HG02970 (cell line): ENCODE data around the gene FOXO3.

ENCODE experiments used
- ATAC-seq: cut with Tn5 transposase; IDR thresholded peaks from one replicate; pipeline ENCODE4 v1.9.1; 2021; ENCODE audit warnings: mild to moderate bottlenecking, moderate library complexity, moderate number of reproducible peaks; ENCODE audit not compliant: unreplicated experiment, low FRiP score

Gene FOXO3

DNA sequence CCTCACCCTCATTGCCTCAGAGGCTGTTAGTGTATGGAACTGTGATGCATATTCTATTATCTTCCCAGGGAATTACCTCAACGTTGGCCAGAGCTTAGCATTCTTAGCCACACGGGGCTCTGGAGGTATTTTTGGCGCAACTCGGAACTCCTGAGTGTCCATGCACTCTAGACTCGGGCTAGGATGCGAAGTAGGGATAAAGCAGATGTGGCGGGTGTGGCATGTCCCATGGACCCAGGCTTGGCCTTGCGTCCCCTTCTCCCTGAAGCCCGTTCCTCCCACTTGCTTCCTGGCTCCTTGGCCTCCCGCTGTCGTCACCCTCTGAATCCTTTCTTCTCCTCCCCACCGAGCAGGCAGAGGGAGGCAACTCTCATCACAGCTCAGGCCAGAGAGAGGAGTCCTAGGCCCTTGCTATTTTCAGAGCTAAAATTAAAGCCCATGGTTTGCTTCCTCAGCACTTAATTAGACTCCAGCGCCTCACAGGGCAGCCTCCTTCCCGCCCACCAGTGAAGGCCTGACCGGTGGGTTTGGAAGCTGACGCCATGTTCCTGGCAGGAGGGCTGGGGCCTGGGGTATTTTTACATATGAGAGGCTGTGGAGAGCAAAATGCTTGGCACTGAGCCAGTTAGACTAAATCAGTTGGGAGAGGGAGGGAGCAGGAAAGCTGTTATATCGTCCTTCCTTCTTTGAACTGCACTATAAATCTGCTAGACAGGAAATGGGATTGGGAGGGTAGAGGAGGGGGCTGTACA lies 138.7 kb downstream of the FOXO3 start:
- ATAC-seq, result no peak

DNA sequence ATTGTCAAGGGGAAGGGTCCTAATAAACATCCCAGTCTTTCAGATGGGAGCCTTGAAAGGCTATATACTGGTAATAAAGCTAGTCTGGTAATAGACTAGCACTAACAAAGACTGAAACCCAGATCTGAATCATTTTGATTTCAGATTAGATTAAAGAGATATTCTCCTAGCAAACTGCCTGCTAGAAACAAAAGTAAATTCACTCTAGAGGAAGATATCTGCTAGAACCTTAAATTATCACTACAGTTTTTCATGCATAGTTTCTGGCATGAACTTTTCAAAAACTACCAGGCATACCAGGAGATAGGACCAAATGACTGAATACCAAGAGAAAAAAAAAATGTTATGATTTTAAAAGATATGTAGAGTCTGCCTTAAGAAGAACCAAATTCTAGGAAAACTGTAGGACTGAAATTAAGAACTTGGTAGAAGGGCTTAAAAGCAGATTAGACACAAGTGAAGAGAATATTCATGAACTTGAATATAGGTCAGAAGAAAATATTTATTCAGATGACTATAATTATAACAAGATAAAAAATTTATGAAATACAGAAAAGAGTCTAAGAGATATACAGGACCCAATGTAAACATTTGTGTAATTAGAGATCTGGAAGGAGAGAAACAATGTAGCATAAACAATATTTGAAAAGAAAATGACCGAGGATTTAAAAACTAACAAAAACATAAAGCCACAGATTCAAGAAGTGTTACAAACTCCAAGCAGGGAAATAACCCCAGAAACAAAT lies 141.6 kb downstream of the FOXO3 start:
- ATAC-seq, result no peak

DNA sequence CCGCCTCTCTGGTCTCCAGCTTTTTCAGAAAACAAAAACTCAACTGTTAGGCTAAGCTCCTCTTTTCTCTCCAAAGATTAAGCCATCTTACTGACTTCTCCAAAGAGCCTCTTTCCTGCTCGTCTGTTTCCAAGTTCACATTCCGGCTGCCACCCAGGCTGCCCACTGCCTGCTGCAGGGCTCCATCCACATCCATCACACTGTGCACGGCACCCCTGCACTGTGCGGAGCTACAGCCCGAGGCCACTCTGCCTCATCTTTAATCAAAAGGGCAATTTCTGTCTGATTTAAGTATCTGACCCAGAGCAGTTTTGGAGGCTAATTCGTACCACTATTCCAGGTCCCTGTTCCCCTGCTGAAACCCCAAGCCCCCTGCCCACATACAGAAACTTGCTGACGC lies 145.9 kb downstream of the FOXO3 start:
- no peak for ATAC-seq

DNA sequence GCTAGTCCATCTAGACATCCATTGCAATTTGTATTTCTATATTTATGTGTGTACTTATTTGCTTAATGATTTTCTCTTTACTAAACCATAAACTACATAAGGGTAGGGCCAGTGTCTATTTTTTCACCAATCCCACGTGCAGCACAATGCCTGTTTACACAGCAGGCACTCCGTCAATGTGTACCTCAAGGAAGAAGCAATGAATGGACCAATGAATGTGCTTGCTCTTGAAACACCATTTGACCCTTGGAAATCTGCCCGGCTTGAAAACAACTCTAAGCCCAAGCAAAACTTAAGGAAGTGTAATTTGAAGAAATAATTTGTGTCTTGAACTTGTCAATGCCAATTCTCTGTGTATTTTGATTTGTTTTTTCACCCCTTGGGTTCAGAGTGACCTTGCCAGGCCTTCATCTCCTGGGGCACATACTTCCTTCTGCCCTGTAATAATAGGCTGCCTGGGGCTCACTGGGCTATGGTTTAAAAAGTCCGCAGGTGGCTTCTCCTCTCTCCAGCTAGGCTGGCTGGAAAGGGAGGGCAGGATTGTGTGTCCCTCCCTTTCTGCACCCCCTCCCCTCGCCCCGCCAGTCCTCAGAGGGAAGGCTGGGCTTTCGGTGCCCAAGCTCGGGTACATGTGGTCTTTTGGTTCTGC lies 146.7 kb downstream of the FOXO3 start:
- no peak for ATAC-seq

DNA sequence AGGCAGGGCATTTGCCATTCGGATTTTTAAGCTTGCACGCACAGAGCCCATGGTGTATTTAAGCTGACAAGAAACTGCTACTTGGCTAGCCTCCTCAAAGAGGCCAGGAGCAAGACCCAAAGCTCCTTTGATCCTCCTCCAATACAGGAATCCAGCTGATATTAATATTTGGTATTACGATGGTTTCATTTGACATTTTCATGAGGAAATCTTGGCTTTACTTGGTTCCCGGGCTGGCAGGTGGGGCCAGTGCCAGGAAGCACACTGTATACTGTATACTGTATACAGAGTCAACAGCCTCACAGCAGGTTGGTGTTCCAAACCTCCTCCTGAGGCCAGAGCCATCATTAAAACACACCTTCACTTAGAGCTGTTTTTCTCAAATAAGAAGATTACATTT lies 149.3 kb downstream of the FOXO3 start:
- ATAC-seq, result no peak

DNA sequence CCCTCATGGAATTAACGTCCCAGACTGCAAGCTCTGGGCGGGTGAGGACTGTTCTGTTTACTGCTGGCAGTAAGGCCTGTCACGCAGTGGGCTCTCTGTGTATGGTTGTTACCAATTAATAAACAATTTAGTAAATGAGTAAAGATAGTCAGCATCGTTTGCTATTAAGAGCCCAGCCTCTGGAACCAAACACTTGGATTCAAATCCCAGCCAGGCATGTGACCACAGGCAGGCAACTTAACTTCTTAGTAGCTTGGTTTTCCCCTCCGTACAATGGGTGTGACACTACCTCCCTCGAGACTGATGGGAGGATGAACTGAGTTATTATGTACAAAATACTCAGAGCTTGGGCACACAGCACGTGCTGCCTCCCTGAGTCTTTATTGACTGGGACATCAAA lies 149.8 kb downstream of the FOXO3 start:
- no peak for ATAC-seq

DNA sequence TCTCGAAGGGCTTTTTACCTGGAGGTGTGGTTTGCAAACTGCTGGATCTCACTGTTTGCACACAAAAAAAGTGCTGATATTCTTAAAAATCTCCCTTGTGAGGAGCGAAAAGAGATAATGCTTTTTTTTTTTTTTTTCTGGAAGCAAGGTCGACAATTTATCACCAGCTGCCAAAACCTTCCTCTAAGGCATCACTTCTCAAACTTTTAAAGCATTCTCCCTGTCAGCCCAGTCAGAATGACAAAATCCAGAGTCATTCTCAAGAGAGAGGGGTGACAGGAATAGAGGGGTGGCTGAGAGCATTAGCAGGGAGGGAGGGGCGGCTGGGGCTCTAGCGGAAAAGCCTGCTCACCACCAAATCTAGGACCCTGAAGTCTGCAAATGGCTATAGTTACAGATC lies 150.4 kb downstream of the FOXO3 start:
- ATAC-seq, result no peak

DNA sequence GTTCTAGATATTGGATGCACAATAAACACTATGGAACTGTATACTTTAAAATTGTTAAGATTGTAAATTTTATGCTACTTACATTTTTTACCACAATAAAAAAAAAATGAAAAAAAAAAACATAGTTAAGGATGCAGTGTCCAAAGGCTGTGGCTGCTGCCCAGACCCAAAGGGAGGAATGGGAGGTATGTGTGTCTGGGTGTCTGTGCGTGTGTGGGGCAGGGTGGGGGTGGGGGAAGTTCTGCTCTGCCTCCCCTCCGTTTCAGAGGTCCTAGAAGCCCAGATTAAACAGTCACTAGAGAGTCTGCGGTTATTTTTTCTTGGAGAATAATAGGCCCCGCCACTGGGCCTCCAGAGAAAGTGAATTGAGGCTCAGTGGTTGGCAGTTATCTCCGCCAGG lies 151.1 kb downstream of the FOXO3 start:
- no peak for ATAC-seq

DNA sequence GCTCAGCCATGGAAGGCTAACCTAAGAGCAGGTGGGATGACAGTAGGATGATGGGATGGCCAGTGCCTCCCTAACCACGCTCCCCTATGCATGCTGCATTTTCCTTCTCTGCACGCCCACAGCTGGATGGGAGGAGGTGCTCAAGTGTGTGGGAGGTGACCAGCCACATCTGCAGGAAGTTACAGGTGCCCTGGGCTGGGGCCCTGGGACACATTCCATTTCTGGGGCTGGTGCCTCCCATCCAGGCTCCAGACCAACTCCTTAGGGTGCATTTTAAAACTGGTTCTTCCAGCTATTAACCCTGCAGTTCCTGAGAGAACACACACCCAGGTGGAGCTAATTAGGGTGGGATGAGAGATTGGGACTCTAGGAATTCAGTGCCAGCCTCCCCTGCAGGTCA lies 152.2 kb downstream of the FOXO3 start:
- no peak for ATAC-seq

DNA sequence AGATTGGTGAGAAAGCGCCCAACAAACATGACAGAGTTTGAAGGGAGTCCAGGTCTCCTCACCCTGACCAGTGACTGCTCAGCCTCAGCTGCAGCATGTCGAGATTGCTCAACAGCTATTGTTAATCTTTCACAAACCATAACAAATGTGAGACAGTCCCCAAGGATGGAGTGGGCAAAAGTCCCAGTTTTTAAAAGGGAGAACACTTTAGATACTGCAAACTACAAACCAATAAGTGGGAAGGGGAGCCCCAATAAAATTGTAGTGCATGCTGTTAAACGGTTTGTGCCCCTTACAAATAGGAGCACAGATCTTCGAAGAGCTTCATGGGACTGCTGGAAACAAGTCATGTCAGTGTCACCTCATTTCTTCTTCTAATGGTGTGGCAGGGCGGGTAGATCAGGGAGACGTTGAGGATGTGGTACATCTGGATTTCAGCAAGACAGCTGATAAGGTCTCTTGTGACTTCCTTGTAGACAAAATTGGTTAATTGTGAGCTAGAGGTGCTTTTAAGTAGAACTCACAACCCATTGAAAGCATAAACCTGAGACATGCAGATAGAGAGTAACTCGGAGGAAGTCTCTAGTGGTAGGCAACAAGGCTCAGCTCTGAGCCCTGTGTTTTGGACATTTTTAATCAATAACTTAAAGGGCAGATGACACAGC lies 153.5 kb downstream of the FOXO3 start:
- no peak for ATAC-seq

DNA sequence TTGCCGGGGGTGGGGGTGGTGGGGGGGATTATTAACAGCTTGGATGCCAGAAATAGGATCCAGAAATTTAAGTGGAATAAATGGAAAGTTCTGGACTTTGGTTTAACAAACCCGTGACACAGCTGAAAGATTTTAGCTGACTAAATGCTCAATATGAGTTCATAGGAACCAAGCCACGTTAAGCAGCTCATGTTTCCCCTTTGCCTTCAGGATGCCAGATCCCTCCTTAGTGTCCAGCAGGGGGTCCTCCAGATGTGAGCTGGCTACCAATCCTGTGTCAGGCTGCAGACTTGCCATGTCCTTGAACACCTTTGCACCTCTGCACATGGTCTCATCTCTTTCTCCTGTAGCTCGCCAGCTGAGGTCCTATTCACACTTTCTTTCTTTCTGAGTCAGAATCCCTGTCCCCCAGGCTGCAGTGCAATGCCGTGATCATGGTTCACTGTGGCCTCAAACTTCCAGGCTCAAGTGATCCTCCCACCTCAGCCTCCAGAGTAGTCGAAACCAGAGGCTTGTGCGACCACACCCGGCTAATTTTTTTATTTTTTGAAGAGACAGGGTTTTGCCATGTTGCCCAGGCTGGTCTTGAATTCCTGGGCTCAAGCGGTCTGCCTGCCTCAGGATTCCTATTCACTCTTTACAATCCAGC lies 154.2 kb downstream of the FOXO3 start:
- no peak for ATAC-seq

DNA sequence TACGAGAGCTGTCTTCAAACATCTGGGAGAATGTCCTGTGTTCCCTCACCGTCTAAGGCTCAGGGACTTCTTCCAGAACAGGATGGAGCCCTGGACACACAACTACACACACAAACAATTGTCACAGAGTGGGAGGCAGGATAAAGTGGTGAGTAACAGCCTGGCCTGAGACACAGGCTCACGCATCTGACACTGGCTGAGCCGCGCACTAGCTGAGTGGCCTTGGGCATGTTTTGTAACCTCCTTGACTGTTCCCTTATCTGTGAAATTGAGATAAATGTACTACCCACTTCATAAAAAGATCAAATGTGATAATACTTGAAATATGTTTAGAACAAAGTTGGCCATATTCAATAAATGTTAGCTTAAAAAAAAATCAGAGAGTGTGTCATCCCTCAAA lies 155.1 kb downstream of the FOXO3 start:
- ATAC-seq, result no peak

DNA sequence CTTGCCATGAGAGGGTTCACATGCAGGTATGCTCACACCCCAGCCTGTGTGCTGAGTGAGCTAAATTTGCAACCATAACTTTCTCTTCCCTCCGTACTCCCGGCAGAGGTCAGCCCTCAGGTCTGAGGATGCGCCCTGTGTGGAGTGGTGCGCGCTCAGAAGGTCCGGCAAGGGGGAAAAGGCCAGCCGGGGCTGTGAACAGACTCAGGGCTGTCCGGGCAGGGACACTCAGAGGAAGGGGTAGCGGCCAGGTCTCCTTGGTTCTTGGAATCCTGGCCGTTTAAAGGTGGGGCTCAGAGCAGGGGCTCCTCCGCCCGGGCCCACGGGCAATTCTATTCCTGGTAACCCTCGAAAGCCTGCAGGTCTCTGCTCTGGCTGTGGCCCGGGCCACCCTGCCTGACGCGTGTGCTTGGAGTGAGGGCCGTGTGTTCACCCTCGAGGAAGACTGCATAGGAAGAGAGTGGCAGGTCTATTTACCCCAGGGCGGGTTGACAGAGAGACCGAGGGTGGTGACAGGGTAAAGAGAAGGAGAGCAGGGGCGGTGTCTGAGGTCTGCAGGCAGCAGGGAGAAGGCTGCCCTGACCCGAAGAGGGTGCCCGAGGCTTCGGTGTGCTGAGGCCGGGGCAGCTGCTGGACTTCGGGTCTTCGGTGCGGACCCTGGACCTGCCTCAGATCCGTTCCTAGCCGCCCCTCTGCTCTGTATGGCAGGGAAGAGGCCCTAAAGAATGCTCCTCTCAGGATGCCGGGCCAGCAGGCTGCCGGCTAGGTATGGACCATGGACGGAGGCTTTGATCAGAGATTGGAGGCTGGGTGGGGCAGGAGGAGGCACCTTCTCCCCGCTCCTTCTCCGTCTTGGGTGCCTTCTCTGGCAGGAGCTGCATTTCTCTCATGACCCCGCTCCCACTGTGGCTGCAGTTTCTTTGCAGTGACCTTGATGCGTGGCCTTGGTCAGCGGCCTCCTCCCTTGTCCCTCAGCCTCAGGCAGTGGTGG lies 156.4 kb downstream of the FOXO3 start:
- no peak for ATAC-seq

DNA sequence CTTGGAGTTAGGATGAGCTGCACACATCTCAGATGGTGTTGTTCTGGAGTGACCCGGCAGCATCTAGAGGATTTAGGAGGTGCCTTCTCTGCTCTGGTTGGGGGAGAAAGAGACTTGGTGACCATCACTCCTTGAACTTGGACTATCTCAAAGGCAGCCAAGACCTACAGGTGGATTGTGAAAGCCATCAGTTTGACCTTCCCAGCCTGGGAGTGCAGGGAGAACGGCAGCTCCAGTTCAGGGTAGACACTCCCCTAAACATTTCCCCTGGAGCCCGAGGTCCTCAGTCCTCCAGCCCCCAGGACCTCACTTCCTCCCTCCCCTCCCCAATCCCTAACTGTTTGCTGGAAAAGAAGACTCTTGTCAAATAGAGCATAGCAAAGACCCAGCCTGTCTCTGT lies 158.8 kb downstream of the FOXO3 start:
- ATAC-seq, result no peak

DNA sequence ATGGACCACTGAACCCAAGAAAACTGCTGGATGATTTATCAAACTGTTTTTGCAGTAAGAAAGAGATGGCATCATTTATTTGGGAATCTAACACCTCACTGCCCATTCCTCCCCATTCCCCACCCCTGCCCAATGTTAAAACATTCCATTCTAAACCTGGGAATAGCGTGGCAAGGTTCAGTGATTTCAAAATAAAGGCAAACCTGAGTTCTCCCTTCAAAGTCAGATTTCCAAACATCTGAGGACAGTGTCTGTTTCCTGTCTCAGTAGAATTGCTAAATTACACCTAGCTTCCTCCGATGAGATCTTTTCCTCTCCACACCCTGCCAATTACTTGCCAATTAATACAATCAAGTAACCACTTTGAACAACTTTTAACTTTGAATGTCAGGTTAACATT lies 160.1 kb downstream of the FOXO3 start:
- ATAC-seq, result no peak

DNA sequence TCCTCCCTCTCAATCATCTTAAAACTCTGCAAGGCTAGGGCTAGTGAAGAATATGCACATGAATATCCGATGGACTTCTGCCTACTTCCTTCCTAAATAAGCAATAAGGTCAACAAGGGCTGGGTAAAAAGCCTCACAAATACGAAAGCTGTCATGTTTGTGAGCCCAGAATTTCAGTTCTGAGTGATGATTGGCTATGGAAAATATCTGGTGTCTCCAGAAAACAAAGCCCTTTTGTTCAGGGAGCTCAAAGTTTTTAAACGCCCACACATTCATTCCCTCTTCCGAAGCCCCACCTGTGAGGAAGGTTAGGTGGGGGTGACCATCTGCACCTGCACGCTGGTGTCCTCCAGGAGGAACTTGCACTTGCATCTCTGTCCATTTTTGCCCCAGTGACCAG lies 160.6 kb downstream of the FOXO3 start:
- ATAC-seq, result no peak

DNA sequence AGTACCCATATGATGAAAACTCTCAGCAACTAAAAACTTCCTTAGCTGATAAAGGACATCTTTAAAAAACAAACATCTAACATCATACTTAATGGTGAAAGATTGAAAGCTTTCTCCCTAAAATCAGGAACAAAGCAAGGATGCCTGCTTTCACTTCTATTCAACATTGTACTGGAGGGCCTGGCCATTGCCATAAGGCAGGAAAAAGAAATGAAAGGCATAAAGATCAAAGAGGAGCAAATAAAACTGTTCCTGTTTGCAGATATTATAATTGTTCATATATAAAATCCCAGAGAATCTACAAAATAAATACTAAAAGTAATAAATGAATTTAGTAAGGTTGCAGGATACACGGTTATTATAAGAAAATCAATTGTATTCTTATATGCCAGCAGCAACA lies 162.9 kb downstream of the FOXO3 start:
- ATAC-seq, result no peak

DNA sequence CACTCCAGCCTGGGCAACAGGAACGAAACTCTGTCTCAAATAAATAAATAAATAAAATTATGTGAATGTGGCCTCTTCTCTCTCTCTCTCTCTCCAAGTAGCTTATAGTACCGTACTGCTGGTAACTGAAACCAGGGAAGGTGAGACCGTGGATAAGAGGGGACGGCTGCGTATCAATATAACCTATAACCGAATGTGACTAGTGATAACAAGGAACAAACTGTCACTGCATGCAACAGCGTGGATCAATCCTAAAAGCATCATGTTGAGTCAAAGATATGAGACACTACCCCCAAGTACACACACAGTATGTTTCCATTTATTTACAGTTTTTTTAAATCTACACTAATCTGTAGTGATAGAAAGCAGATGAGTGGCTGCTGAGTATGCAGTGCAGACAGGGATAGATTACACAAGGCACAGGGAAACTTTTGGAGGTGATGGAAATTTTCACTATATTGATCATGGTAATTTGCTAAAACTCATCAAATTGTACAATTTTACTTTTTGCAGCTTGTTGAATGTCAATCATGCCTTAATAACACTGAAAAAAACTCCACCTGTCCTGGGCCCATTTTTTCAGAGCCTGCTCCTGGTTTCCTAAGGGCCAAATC lies 166.1 kb downstream of the FOXO3 start:
- ATAC-seq, result no peak
